Stimulated activated CD4-positive, alpha-beta T cell treated with anti-CD3 and anti-CD28 coated beads, Interleukin-1b, Interleukin-23, amount 100 ng/mL, for 48 hours (primary cell): ENCODE results near the gene SYP.
A peak's percentile ranks its signal among the peaks of the same experiment; 100 is the strongest.
"Not testable (repeated sequence)": the region's sequence is repeated elsewhere in the genome, so short reads cannot be mapped to it uniquely, and the experiment has no call there.

Experiments used
- DNase-seq: peaks from one replicate; pipeline ENCODE4 v3.0.0-alpha.2; 2020

SYP gene

DNA sequence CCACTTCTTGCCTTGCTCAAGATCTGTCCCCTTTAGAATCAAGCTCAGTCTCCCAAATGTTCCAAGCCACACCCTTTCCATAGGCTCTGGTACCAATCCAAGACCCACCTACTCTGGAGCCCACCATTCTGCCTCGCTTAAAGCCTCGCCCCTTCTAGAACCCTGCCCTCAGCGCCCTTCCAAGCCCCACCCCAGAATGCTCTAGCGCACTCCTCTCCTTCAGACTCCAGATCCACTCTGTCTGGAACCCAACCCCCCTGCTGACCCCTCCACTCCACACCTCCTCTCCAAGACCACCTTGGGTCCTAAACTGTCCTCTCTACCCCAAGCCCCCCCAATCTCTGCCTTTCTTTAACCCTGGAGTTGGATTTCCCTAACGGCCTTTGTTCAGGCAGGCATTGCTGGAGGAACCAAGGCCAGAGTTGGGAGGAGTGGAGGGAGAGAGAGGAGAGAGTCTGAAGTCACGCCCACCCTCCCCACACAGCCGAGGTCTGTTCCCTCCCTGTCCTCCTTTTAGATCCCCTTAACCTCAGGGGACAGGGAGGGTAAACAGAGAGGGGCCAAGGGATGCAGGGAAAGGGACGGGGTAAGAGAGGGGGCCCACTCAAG is 11.4 kb downstream of the SYP start:
- DNase-seq = no peak

DNA sequence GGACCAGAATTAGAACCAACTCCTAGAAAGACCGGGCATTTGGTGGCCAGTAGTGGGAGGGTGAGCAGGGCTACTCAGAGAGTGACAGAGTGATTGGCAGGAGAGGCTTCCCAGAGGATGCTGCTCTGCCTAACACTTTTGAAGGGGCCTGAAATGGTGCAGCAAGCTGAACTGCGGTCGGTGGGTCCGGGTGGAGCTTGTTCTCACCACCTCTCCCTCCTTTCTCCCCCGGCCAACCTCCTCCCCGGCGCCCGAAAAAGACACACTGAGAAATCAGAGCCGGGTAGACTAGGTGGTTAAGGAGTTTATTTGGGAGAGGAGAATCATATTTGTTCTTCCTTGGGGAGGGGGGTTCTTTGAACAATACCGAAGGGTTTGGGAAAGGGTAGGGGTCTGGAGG is 12.5 kb downstream of the SYP start:
- DNase-seq = no peak

DNA sequence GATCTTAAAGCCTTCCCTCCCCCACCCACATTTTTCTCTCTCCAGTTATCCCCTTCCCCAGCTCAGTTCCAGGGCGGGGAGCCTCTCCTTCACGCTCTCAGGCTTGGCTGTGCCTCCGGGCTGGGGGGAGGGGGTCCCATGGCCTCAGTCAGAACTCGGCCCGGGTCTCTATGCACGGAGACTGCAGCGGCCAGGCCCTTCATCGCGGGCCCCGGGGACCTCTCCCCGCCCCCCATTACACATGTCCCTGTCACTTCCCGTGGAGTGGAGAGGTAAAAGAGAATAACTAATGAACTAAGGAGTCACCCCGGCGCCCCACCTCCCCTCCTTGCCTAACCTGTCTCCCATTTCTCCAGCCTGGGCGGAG is 13.0 kb downstream of the SYP start:
- no peak for DNase-seq

DNA sequence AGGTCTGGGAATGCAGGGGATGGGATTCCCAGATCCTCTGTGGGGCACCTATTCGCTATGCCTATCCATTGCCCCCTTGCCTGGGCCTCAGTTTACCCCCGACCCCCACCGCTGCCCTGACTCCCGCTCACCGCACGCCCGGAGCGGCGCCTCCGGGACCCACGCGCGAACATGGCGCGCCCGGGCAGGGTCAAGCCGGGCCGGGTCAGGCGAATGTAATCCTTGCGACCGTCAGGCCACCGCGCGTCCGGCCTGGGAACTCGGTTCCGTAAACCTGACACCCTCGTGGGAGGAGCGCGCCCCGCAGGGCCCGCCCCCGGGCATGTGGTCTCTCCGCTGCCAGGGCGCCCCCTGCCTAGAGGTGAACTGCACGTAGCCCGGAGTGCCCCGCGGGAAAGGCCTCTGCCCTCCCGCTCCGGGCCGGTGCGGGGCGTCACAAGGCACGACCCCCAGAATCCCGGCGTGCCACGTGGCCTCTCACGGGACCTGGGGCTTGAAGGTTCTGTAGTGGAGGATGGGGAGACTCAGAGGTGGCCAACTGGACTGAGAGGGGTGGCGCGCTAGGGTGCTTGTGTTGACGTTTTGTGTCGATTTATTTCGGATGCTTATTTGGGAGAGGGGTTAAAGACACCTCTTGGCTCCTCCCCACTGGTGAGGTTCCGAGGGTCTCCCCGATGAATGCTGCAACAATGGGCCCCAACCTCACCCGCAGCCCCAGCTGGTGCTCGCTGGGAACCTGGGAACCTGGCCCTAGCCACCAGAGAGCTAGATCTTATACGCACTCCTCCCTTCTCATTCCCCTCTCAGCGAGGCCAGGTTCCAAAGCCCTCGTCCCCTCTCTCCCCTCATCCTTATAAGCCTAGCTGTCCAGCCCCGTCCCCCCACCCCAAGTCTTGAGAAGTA is 13.6 kb downstream of the SYP start, which contains the start of gene PRICKLE3:
PRICKLE3 (minus strand) TSS at position 249 of the 903 bp plus-strand sequence; CDS start at position 173, 76 bp downstream.
- peak; percentile 71 for DNase-seq

DNA sequence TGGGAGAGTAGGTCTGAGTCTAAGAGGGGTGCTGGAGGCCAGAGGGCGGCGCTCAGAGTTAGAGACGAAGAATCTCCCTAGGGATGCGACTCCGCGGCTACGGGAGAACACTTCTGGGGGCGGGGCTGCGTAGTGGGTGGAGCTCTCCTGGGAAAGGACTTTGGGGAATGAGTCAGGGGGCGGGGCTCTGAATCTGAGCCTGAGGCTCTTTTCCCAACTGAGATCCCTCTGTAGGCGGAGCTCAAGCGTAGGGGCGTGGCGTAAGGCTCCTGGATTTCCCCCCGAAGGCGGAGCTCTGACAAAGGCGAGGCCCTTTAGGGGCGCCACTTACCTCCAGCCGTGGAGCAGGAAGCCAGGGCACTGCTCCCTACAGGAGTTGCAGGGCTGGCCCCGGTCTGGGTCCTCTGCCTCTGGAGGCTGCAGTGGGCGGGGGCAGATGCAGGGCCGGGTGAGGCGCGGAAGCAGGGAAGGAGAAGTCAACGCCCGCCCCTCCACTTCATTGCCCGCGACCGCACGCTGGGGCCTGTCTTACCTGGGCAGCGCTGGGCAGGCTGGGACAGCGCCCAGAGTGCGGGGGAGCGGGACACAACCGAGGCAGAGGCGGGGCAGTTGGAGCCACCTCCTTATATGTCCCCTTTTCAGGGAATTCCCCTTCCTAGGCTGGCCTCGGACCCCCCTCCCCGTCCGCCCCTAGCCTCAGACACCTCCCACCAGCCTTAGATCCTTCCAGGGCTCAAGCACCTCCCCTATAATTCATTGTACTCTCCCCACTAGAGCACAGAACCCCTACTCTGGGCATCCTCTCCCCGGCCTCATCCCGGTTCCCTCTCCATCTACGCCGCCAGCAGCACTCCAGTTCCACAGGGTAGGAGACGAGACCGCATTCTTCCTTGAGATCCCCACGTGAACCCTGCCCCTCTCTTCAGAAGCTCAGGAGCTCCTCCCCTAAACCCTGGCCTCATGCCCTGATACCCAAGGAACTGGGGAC is 15.4 kb downstream of the SYP start:
- DNase-seq = peak; percentile 59

DNA sequence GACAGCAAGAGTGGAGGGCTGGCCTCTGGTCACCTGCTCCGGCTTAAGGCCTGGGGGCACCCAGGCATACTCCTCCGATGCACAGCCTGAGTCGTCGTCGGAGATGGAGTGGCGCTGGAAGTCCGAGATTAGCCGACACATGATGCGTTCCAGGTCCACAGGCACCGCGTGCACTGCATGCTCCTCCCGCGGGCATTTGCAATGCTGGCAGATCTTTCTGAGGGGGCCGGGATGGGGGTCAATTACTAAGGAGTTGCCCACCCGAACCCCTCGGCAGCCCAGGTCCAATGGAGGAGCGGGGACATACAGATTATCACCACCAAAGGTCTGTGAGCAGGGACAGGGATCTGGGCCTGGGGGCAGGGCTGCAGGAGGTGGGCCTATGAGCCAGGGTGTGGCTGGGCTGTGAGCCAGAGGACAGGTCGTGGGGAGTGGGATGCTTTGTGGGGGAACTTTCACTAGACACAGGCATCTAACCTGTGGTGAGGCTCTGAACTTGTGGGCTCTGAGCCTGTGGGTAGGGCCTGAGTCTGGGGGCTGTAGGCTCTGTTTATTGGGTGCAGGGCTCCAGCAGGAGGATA is 16.2 kb downstream of the SYP start:
- DNase-seq = no peak

DNA sequence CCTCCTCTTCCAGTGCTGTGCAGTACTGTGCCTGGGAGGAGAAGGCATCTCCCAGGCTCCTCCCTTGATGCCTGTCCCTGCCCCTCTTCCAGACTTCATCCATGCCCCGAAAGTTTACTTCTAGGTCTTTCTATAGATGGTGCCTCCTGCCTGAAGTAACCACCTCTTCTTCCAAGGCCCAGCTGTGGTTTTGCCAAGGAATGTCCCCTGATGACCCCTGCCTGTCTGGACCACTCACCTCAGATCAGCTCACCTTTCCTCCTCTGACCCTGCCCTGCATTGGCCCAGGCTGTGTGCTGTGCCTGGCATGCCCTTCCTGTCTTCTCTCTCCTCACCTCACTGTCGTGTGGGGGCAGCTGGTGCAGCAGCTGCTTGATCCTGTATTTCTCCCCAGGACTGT is 20.6 kb downstream of the SYP start:
- no peak for DNase-seq

DNA sequence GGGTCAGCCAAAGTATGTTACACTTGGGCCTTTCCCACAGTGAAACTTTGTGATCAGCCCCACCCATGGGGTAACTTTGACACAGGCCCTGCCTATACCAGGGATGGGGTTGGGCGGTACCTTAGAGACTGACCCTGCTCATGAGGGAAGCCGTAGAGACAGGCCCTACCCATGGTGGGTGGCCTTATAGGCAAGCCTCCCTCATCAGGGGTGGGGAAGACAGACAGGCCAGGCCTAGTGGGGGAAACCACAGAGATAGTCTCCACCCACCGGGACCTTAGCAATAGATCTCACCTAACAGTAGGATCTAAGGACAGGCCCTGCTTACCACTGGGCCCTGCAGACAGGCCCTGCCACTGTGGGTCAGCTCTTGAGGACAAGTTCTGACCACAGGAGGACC is 21.5 kb downstream of the SYP start:
- no peak for DNase-seq

DNA sequence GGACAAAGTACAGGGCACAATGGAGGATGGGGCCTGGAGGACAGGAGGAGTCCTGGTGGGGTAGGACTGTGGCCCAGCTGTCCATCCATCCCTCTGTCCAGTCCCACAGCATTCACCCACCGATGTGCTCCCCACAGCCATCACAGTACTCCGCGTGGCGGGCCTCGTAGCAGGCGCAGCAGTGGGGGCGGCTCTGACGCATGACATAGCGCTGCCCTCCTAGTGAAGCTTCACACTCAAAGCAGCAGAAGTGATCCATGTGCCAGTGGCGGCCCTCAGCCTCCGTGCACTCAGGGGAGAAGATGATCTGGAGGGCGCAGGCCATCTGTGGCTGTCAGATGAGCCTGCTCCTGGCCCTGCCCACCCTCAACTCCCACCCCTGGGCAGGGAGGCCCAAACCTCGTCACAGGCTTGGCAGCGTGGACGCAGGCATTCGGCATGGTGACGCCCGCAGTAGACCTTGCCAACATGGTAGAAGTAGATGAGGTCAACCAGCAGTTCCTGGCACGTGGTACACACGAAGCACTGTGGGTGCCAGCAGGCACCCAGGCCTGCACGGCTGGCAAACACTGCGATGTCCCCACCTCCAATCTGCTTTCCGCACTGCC is 22.0 kb downstream of the SYP start:
- no peak for DNase-seq

DNA sequence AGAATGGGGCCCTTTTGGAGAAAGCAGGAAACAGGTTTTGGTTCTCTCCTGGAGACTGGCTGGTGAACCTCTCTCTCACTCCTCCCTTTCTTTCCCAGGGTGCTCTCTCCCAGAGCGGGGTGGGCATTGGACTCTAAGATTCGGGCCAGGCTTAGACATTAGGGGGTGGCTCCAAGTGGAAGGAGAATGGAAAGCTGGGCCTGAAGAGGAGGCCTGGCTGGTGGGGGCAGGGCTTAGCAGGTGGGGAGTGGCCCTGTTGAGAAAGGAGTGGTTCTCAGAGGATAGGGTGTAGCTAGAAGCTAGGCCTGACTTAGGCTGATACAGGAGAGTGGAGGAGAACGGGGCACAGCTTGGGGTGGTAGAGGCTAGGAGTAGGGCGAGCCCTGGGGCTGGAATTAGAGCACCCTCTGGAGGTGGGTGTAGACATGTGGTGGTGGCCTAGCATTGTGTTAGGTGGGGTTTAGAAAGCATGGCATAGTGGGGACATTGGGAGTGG is 22.6 kb downstream of the SYP start:
- DNase-seq = no peak

DNA sequence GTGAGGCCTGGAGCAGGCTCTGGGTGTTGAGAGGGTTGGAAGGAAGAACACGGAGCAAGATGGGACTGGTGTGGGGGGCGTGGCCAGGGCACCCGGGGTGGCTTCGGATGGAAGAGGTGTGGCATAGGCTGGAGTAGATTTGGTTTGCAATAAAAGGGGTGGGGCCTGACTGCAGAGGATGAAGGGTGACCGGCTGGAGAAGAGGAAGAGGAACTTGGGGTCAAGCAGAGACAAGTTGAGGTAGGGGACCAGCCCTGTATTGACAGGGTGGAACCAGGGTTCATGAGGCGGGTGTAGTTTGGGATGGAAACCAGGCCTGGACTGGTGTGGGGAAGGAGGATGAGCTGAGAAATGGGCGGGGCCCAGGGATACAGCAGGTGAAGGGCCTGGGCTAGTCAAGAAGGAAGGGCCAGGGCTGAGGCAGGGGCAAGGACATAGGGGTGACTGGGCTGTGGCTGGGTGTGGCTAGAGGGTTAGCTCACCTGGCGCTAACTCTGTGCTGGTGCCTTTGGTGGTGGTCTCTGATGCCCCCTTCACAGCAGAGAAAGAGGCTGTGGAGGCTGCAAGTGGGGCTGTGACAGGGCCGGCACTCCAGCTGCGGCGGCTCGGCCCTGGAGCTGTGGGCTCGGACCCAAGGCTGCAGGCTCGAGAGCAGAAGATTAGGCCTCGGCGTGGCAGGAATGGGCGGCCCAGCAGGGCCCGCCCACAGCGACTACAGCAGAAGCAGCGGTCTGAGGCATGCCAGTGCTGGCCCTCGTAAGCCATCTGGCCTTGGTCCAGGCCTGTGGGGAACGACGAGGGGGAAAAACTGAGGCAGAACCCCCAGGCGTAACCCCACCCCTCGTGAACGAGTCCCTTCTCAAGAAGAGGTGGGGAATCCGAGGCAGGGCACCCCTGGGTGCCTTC is 23.3 kb downstream of the SYP start:
- DNase-seq = no peak

DNA sequence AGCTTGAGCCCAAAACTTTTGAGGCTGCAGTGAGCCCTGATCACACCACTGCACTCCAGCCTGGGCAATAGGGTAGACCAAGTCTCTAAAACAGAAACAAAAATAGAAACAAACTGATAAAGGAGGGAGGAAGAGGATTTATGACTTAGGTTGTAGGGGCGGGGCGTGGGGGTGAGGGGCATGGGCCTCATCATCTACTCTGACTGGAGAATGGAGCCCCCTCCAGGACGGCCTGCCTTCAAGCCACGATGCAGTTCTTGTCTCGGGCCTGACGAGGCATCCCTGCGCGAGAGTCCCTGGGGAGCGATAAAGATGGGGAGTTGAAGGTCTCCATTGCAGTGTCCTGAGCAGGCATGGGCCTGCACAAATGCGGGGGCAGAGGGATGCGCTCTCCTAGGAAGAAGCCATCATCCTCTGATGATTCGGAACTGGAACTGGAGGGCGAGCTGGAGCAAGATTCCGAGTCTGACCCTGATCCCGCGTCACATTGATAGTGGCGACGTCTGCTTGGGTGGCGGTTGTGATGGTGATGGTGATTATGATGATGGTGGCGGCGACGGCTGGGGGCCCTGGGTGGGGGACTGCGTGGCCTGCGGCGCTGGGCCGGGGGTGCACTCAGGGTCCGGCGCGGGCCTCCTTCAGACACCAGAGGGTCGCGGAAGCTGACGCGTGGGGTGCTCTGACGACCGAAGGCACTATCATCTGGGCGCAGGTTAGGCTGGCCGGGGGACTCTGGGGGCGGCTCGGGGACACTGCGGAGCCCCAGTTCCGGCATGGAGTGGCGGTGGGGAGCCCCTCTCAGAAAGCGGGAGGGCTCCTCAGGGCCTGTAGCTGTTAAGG is 24.3 kb downstream of the SYP start:
- no peak for DNase-seq

DNA sequence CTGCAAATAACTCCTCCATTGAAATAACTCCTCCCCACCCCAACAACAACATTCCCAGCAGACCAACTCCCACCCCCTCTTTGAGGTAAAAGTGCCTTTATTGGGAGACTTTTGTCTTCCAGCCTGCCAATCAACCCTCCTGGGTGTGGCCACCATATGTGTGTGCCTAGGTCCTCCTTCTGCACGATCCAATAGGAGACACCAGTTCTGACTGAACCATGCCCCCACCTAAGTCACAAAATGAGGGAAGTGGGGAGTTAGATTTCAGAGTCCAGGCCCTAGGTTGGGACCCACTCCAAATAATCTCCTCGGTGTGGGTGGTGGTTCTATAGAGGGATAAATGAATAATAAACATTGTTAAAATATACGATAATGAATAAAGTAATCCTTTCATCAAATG is 25.3 kb downstream of the SYP start:
- no peak for DNase-seq

DNA sequence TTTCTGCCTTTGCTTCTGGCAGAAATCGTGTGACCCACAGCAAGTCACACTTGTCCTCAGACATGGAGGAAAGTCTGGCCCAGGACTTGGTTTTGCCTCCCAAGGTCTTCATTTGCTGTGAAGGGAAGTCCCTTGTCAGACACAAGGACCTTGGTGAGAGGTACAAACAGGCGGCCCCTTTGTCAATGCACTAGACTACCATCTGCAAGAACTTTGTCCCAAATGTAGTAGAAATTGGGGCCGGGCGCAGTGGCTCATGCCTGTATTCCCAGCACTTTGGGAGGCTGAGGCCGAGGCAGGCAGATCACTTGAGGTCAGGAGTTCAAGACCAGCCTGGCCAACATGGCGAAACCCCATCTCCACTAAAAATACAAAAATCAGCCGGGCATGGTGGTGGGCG is 26.4 kb downstream of the SYP start:
- not testable (repeated sequence) for DNase-seq

DNA sequence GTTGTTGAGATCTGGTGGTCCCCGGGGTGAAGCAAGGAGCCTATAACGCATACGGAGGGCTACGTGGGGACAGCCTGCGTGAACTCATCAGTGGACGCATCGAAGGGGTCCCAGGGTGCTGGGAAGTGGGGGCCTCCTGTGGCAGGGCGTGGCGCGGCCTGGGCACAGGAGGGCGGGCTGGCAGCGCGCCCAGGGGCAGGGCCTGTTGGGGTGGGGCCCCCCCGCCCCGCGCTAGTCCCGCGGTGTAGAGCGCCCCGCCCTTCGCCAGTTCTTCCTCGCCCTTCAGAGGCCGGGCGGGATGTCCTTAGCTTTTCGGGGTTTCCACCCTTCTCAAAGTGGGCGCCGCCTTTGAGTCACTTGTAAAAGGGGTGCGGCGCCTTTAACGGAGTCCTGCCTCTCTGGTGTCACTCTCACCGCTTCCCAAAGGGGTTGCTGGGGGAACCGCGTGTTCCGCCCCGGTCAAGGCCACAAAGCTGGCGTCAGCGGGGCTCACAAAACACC is 27.7 kb downstream of the SYP start:
- peak; percentile 78 for DNase-seq

DNA sequence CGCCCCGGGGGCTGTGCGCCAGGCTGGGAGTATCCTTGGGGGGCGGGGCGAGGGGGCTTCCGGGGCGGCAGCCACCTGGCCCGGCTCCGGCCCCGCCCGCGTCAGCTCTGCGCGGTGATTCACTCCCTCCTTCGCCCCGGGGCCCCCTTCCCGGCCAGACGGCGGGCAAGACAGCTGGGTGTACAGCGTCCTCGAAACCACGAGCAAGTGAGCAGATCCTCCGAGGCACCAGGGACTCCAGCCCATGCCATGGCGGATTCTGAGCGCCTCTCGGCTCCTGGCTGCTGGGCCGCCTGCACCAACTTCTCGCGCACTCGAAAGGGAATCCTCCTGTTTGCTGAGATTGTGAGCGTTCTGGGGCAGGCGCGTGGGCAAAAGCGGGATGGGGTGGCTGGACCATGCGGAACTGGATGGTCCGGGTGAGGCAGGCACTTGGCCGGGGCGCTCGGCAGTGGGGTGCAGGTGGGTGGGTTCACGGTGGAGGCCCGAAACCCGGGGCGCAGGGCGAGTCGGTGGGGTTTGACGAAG is 28.2 kb downstream of the SYP start, which contains the start of gene PLP2:
PLP2 (plus strand) TSS at position 147 of the 528 bp plus-strand sequence; CDS start at position 250, 103 bp downstream.
- DNase-seq = peak; percentile 81

DNA sequence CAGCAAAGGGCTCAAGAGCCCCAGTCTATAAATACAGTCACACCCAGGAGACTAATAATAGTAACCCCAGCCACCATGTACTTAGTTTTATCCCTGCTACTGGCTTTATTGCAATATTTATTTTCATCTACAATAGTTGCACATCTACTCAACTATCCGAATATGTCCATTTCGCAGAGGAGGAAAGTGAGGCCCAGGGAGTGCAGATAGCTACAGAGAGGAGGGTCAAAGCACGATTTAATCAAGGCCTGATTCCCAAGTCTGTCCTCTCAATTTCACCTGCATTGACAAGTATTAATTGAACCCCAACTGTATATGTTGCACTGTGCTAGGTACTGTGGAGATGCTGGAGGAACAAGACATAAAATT is 32.3 kb downstream of the SYP start:
- no peak for DNase-seq

DNA sequence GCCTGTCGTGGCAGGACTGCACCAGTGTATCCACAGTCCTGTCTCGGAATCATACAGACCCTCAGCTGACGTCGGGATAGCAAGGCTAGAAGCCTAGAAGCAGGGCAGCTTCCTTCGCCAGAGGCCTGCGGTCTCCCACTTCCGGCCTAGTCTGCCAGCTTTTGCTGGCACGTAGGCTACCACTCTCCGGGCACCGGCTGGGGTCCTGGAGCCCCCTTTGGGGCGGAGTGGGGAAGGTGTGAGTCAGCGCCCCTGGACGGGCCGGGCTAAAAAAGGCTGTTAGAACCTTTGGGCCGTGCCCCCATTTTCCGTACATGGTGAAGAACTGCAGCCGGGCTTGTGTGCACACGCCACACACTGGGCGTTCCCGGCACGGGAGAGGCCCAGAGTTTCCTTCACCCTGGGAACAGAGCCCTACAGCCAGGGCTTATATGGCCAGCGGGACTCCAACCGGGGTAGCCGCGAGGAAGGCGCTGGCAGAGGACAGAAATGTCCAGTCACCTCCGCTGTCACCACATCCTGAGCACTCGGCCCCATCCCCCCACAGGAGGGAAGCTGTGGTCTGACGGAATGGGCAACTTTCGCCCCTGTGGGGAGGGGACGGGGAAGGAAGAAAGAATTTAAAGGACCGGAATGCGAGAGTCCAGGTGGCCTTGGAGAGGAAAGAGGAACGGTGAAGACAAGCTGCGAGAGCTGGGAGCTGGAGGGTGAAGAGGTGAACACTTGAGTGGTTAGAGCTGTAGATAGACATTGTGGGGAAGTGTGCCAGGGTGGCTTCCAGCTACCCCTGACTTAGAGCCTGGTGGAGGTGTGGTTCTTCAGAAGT is 32.9 kb downstream of the SYP start:
- DNase-seq = peak; percentile 71
